NCI-H2107 treated with DMSO at 0.1 percent for 48 hours (cell line): ENCODE measurements around the gene KPNA3.
A peak's percentile ranks its signal among the peaks of the same experiment; 100 is the strongest.
"Not testable (repeated sequence)": the region's sequence is repeated elsewhere in the genome, so short reads cannot be mapped to it uniquely, and the experiment has no call there.

Source experiments
- DNase-seq: peaks from one replicate; lab custom pipeline; 2025; ENCODE audit not compliant: unreplicated experiment; lab: John Stamatoyannopoulos, UW

KPNA3 gene

GRCh38 chr13:49810567-49811526 is 18.4 kb upstream of the KPNA3 start:
- no peak for DNase-seq

DNA sequence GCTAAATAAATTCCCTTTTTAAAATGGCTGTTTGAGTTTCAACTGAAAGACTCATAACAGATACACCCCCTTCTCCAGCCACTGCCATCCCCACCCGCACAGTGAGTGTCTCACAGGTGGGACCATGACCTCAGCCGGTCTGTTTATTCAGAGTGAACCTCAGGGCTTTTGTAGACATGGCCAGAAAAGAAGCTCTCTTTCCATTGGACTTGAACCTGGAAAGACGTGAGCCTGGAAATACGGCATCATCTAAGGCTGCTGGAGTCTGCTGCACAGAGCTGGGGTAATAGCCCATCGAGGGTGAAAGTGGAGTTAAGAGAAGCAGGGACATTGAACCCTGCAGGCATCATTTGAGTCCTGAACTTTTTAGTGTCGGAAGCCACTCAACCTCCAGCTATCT is 15.2 kb upstream of the KPNA3 start:
- no peak for DNase-seq

GRCh38 chr13:49806126-49806536 is 13.6 kb upstream of the KPNA3 start:
- DNase-seq: no peak

- not testable (repeated sequence) for DNase-seq
Observed at GRCh38 chr13:49803047-49803446, 10.6 kb upstream of the KPNA3 start.

- no peak for DNase-seq
Observed at GRCh38 chr13:49802426-49802825, 9.9 kb upstream of the KPNA3 start.

GRCh38 chr13:49791711-49792549 is 552 bp downstream of the KPNA3 start:
- DNase-seq: peak; percentile 13

DNA sequence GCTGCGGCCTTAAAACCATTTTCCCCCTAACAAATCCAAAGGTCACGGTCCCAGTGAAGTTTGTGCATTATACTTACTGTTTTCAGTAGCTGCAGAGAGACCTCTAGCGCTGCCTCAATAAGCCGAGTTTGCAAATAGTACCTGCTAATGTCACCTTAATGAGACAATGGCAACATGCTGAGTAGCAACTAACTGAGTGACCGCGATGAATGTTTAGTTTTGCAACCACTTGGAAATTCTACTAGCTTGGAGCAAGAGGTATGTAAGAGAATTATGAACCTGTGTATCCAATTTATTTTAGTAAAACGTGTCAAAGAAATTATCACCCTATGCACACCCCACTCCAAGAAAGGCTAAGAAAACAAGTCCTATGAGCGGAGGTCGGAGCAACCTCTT is 1.2 kb downstream of the KPNA3 start:
- DNase-seq: peak; percentile 48

DNA sequence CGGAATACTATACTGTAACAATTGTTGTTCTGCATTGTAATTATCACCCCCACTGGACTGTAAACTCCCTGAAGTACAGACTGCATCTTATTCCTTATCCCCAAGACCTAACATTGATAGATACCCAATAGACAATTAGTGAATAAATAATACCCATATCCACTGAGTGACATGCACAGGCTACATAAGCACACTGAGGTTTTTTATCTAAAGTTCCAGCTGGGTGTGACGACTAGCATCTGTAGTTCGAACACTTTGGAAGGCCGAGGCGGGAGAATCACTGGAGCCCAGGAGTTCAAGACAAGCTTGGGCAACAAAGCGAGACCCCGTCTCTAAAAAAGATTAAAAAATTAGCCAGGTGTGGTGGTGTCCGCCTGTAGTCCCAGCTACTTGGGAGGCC is 2.5 kb downstream of the KPNA3 start:
- no peak for DNase-seq

GRCh38 chr13:49786401-49787008 is 6.0 kb downstream of the KPNA3 start:
- no peak for DNase-seq

- DNase-seq: no peak
Observed at GRCh38 chr13:49784886-49785570, 7.5 kb downstream of the KPNA3 start.

GRCh38 chr13:49783865-49784264 is 8.6 kb downstream of the KPNA3 start:
- no peak for DNase-seq

GRCh38 chr13:49782784-49783183 is 9.7 kb downstream of the KPNA3 start:
- DNase-seq: no peak

DNA sequence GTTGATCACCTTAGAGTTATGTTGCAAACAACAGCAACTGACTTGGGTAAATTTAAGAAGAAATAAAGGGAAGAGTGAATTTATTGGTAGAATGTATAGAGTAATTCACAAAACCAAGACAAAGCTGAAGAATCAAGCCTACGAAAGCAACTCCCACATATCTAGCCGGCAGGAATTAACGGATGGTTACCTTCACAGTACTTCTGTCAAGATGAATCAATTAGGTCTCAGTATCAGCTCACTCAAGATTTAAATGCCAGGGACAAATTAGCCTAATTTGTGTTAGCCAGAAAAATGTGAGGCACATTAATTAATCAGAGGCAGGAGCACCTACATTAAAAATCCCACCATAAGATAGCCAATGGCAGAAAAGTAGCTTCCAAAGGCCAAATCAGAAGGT is 10.7 kb downstream of the KPNA3 start:
- DNase-seq: no peak

GRCh38 chr13:49779721-49780120 is 12.8 kb downstream of the KPNA3 start:
- no peak for DNase-seq

DNA sequence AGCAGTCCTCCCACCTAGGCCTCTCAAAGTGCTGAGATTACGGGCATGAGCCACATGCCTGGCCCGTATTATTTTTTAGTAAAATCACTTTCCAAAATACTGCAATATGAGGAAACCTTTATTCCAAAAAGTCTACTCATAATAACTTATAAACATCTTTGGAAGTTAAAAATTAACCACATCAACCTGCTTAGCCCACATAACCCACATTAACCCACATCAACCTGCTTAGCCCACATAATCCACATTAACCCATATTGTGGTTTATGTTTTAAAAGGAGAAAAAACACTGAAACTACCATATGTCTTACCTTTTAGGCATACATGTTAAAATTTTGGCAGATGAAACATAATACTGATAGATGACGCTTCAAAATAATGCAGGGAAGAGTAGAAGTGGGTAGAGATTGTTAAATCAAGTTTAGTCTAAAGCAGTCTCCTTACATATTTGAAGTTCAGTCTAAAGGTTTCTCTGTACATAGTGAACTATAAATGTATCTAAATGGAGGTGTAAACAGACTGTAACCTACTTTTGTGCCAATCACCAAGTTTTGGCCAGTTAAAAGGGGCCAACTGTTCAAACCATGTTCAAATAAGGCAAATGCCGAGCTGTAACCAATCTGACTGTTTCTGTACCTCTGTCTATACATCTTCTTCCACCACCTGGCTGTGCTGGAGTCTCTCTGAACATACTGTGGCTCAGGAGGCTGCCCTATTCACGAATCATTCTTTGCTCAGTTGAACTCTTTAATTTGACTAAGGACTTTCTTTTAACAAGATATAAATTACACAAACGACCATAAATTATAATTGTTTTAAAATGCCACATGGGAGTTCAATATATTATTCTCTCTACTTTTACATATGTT is 14.5 kb downstream of the KPNA3 start:
- DNase-seq: no peak

DNA sequence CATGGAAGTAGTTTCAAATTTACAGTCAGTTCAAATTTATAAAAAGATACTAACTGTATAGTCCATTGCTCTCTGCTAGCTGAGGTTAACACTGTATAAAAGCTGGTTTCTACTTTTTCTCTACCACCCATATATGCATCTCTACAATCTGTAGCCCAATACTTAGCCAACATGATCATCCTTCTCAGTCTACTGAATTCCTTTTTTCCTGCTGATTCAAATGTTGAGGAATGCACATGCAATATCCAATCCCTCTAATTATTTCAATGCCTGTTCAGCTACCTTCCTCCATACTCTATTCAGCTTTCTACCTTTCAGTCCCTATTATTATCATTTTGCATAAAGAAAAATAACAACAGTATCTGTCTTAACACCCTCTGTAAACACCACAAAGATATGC is 15.6 kb downstream of the KPNA3 start:
- DNase-seq: no peak

- no peak for DNase-seq
Observed at GRCh38 chr13:49774376-49775005, 18.0 kb downstream of the KPNA3 start.

GRCh38 chr13:49772828-49773227 is 19.7 kb downstream of the KPNA3 start:
- no peak for DNase-seq

DNA sequence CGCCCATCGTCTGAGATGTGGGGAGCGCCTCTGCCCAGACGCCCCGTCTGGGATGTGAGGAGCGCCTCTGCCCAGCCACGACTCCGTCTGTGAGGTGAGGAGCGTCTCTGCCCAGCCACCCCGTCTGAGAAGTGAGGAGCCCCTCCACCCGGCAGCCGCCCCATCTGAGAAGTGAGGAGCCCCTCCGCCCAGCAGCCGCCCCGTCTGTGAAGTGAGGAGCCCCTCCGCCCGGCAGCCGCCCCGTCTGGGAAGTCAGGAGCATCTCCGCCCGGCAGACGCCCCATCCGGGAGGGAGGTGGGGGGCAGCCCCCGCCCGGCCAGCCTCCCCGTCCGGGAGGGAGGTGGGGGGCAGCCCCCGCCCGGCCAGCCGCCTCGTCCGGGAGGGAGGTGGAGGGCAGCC is 30.7 kb downstream of the KPNA3 start:
- not testable (repeated sequence) for DNase-seq

DNA sequence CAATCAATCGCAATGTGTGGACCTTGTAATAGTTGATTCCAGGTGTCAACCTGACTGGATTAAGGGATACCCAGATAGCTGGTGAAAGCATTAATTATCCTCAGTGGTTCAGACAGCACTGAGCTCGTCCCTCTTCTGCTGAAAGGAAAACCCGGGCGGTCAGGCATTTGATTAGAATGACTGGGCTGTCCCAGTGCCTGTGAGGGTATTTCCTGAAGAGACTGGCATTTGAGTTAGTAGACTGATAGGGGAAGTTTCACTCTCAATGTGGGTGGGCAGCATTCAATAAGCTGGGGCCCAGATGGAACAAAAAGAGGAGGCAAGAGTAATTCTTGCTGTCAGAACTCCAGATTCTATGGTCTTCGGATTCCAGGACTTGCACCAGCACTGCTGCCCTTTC is 31.9 kb downstream of the KPNA3 start:
- no peak for DNase-seq
